HG02588 (cell line): ENCODE data around the gene GDPD5.

ENCODE experiments used
- ATAC-seq: cut with Tn5 transposase; IDR thresholded peaks from one replicate; pipeline ENCODE4 v1.9.1; 2021; ENCODE audit warnings: mild to moderate bottlenecking, moderate library complexity; ENCODE audit not compliant: unreplicated experiment

The GDPD5 gene

GRCh38 chr11:75474240-75474639, 51.5 kb downstream of the GDPD5 start:
- ATAC-seq, result no peak

GRCh38 chr11:75473684-75474083, 52.1 kb downstream of the GDPD5 start:
- no peak for ATAC-seq

- ATAC-seq, result no peak
Measured at GRCh38 chr11:75472081-75472732, 53.5 kb downstream of the GDPD5 start.

GRCh38 chr11:75471176-75471973, 54.4 kb downstream of the GDPD5 start:
- no peak for ATAC-seq

GRCh38 chr11:75470476-75471080, 55.2 kb downstream of the GDPD5 start:
- no peak for ATAC-seq

- ATAC-seq, result no peak
Measured at GRCh38 chr11:75469785-75470405, 55.8 kb downstream of the GDPD5 start.

- no peak for ATAC-seq
Measured at GRCh38 chr11:75468534-75469340, 57.0 kb downstream of the GDPD5 start.

GRCh38 chr11:75467881-75468280, 57.9 kb downstream of the GDPD5 start:
- no peak for ATAC-seq

- ATAC-seq, result no peak
Measured at GRCh38 chr11:75467311-75467710, 58.4 kb downstream of the GDPD5 start.

GRCh38 chr11:75465701-75466531, 59.8 kb downstream of the GDPD5 start:
- no peak for ATAC-seq

- no peak for ATAC-seq
Measured at GRCh38 chr11:75463106-75463774, 62.5 kb downstream of the GDPD5 start.

- ATAC-seq, result no peak
Measured at GRCh38 chr11:75462117-75462653, 63.6 kb downstream of the GDPD5 start.

- ATAC-seq, result no peak
Measured at GRCh38 chr11:75461151-75461550, 64.6 kb downstream of the GDPD5 start.

GRCh38 chr11:75456596-75457183, 69.1 kb downstream of the GDPD5 start:
- no peak for ATAC-seq

GRCh38 chr11:75454987-75455386, 70.8 kb downstream of the GDPD5 start:
- ATAC-seq, result no peak

GRCh38 chr11:75453916-75454655, 71.7 kb downstream of the GDPD5 start:
- no peak for ATAC-seq

- ATAC-seq, result no peak
Measured at GRCh38 chr11:75450826-75451821, 74.6 kb downstream of the GDPD5 start.
